H7 (cell line): ENCODE data around the gene USP17L10. TPM values are rescaled to one million over a fixed set of nuclear protein-coding genes. Genes with fewer than 3 reads are reported as not detected.
"Not testable (repeated sequence)": the region's sequence is repeated elsewhere in the genome, so short reads cannot be mapped to it uniquely, and the experiment has no call there.

Experiments
- DNase-seq: peaks from one replicate; pipeline ENCODE4 v3.0.0; 2012
- H3K27me3 ChIP-seq: 2 replicates; pipeline ENCODE4 v1.6.0; 2011; ENCODE audit warnings: mild to moderate bottlenecking, low read length; ENCODE audit not compliant: control insufficient read depth, insufficient read depth
- H3K36me3 ChIP-seq: replicated peaks from 2 replicates; pipeline ENCODE4 v1.5.1; 2011; ENCODE audit warnings: low read length; ENCODE audit not compliant: control insufficient read depth, insufficient read depth
- H3K4me3 ChIP-seq: 2 replicates; pipeline ENCODE4 v1.5.1; 2011; ENCODE audit warnings: low read depth, mild to moderate bottlenecking, control low read depth, low read length, moderate library complexity; ENCODE audit not compliant: insufficient read depth
- total RNA-seq: library from RNA; depleted of rRNA; stranded (reverse); fragments of >200 nt; shearing (Covaris generic); gene quantifications from 2 replicates; pipeline ENCODE4 v1.2.3, GENCODE V29; 2014; rRNA removed

USP17L10 gene, protein sequence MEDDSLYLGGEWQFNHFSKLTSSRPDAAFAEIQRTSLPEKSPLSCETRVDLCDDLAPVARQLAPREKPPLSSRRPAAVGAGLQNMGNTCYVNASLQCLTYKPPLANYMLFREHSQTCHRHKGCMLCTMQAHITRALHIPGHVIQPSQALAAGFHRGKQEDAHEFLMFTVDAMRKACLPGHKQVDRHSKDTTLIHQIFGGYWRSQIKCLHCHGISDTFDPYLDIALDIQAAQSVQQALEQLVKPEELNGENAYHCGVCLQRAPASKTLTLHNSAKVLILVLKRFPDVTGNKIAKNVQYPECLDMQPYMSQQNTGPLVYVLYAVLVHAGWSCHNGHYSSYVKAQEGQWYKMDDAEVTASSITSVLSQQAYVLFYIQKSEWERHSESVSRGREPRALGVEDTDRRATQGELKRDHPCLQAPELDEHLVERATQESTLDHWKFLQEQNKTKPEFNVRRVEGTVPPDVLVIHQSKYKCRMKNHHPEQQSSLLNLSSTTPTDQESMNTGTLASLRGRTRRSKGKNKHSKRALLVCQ
- not detected in 2 replicates for total RNA-seq

DNA sequence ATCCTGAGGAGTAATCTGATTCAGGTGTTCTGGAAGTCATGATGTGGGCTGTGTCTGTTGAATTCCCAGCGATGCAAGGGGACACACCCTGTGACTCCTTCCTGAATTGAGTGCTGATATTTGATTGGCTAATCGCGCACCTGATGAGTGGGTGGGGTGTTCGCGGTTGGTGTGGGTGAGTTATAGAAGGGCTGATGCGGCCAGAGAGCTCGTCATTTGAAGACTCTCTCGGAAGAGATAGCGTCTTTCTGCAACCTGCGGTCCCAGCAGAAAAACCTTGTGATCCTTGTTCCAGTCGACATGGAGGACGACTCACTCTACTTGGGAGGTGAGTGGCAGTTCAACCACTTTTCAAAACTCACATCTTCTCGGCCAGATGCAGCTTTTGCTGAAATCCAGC, at the start of gene USP17L10:
TSS of gene USP17L10 (plus strand) at position 301 of the 400 bp plus-strand sequence. CDS start at position 301, 0 bp downstream.
- H3K4me3 ChIP-seq, DNase-seq, H3K36me3 ChIP-seq, H3K27me3 ChIP-seq: not testable (repeated sequence)

DNA sequence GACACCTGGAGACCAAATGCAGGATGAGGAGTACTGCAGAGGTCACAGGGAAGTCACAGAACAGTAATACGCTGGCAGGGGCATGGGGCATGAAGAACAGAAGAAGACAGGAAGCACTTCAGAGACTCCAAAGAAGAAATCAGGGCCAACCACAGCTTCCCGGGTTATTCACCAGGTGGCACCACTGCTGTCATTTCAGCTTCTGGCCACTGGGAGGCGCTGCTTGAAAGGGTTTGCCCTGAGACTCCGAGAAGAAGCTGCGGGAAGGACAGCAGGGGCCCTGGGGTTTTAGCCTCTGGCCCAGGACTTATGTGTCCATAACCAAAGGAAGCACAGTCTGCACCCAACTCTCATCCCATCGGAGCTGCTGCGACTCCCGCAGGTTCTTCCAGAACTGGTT, 44.5 kb upstream of the USP17L10 start:
- H3K36me3 ChIP-seq, H3K27me3 ChIP-seq, H3K4me3 ChIP-seq, DNase-seq: not testable (repeated sequence)

DNA sequence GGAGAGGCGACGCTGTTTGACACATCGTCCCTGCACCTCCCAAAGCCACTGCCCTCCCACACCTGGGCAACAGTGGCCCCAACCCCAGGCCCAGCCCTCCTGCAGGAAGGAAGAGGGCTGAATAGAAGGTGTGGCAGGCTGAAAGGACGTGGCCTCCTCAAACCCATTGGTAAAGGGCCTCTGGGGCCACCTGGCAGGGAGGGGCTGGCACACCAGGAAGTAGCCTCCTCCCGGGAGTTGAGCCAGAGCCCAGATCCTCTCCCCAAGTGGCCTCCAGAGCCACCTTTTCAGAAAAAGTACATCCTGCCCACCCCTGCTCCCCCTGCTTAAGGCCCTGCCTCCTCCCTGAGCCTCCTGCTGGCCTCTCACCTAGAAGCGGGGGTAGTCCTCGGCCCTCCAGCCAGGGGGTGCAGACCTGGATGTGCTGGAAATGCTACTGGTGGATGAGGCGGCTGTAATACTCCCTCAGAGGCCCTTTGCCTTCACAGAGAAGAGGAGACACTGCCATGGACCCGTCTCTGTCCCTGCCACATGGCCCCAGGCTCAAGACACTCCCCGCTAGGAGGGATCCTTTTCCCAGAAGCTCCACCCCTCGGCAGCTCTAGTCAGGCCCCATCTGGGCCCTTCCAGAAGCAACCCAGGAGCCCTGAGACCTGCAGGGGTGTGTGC, 40.5 kb upstream of the USP17L10 start, which contains the start of gene FAM90A26:
TSS of gene FAM90A26 (plus strand) at position 619 of the 669 bp plus-strand sequence. CDS start 2,764 bp downstream, outside the sequence.
- not testable (repeated sequence) for H3K36me3 ChIP-seq, DNase-seq, H3K27me3 ChIP-seq, H3K4me3 ChIP-seq

DNA sequence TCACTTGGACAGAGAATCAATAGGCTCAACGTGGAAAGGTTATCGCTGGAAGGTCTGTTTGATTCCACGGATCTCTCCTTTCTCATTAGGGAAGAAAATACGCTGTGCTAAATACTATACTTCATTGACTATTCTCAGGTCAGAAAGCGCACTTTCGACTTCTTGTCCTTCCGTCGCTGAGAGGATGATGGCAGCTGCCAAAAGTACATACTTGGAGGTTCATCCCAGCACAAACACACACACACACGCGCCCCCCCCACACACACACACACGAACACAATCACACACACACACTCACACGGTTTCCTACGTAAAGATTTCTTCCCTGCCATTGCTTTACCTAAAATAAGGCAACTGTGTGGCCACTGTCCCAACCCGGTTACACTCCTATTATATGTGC, 4.2 kb downstream of the USP17L10 start:
- not testable (repeated sequence) for DNase-seq, H3K4me3 ChIP-seq, H3K27me3 ChIP-seq, H3K36me3 ChIP-seq

DNA sequence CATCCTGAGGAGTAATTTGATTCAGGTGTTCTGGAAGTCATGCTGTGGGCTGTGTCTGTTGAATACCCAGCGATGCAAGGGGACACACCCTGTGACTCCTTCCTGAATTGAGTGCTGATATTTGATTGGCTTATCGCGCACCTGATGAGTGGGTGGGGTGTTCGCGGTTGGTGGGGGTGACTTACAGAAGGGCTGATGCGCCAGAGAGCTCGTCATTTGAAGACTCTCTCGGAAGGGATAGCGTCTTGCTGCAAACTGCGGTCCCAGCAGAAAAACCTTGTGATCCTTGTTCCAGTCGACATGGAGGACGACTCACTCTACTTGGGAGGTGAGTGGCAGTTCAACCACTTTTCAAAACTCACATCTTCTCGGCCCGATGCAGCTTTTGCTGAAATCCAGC, 4.6 kb downstream of the USP17L10 start, which contains the start of gene USP17L11:
TSS of gene USP17L11 (plus strand) at position 301 of the 400 bp plus-strand sequence. CDS start at position 301, 0 bp downstream.
- H3K4me3 ChIP-seq, DNase-seq, H3K36me3 ChIP-seq, H3K27me3 ChIP-seq: not testable (repeated sequence)

DNA sequence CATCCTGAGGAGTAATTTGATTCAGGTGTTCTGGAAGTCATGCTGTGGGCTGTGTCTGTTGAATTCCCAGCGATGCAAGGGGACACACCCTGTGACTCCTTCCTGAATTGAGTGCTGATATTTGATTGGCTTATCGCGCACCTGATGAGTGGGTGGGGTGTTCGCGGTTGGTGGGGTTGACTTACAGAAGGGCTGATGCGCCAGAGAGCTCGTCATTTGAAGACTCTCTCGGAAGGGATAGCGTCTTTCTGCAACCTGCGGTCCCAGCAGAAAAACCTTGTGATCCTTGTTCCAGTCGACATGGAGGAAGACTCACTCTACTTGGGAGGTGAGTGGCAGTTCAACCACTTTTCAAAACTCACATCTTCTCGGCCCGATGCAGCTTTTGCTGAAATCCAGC, 9.4 kb downstream of the USP17L10 start, which contains the start of gene USP17L12:
TSS of gene USP17L12 (plus strand) at position 301 of the 400 bp plus-strand sequence. CDS start at position 301, 0 bp downstream.
- not testable (repeated sequence) for H3K36me3 ChIP-seq, H3K4me3 ChIP-seq, H3K27me3 ChIP-seq, DNase-seq

DNA sequence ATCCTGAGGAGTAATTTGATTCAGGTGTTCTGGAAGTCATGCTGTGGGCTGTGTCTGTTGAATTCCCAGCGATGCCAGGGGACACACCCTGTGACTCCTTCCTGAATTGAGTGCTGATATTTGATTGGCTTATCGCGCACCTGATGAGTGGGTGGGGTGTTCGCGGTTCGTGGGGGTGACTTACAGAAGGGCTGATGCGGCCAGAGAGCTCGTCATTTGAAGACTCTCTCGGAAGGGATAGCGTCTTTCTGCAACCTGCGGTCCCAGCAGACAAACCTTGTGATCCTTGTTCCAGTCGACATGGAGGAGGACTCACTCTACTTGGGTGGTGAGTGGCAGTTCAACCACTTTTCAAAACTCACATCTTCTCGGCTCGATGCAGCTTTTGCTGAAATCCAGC, 14.1 kb downstream of the USP17L10 start, which contains the start of gene USP17L13:
TSS of gene USP17L13 (plus strand) at position 301 of the 400 bp plus-strand sequence. CDS start at position 301, 0 bp downstream.
- H3K27me3 ChIP-seq, DNase-seq: not testable (repeated sequence)

DNA sequence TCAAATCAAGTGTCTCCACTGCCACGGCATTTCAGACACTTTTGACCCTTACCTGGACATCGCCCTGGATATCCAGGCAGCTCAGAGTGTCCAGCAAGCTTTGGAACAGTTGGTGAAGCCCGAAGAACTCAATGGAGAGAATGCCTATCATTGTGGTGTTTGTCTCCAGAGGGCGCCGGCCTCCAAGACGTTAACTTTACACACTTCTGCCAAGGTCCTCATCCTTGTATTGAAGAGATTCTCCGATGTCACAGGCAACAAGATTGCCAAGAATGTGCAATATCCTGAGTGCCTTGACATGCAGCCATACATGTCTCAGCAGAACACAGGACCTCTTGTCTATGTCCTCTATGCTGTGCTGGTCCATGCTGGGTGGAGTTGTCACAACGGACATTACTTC, 19.8 kb downstream of the USP17L10 start:
- H3K4me3 ChIP-seq, H3K27me3 ChIP-seq, DNase-seq, H3K36me3 ChIP-seq: not testable (repeated sequence)

More for the DNA sequence above, 14.1 kb downstream of the USP17L10 start, which contains the start of gene USP17L13:
- not testable (repeated sequence) for H3K4me3 ChIP-seq, H3K36me3 ChIP-seq

DNA sequence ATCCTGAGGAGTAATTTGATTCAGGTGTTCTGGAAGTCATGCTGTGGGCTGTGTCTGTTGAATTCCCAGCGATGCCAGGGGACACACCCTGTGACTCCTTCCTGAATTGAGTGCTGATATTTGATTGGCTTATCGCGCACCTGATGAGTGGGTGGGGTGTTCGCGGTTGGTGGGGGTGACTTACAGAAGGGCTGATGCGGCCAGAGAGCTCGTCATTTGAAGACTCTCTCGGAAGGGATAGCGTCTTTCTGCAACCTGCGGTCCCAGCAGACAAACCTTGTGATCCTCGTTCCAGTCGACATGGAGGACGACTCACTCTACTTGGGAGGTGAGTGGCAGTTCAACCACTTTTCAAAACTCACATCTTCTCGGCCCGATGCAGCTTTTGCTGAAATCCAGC, 23.6 kb downstream of the USP17L10 start, which contains the start of gene USP17L15:
TSS of gene USP17L15 (plus strand) at position 301 of the 400 bp plus-strand sequence. CDS start at position 301, 0 bp downstream.
- DNase-seq, H3K36me3 ChIP-seq, H3K4me3 ChIP-seq, H3K27me3 ChIP-seq: not testable (repeated sequence)

DNA sequence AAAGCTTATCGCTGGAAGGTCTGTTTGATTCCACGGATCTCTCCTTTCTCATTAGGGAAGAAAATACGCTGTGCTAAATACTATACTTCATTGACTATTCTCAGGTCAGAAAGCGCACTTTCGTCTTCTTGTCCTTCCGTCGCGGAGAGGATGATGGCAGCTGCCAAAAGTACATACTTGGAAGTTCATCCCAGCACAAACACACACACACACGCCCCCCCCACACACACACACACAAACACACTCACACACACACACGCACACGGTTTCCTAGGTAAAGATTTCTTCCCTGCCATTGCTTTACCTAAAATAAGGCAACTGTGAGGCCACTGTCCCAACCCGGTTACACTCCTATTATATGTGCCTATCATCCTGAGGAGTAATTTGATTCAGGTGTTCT, 28.0 kb downstream of the USP17L10 start:
- not testable (repeated sequence) for H3K27me3 ChIP-seq, DNase-seq, H3K36me3 ChIP-seq, H3K4me3 ChIP-seq

DNA sequence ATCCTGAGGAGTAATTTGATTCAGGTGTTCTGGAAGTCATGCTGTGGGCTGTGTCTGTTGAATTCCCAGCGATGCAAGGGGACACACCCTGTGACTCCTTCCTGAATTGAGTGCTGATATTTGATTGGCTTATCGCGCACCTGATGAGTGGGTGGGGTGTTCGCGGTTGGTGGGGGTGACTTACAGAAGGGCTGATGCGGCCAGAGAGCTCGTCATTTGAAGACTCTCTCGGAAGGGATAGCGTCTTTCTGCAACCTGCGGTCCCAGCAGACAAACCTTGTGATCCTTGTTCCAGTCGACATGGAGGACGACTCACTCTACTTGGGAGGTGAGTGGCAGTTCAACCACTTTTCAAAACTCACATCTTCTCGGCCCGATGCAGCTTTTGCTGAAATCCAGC, 33.1 kb downstream of the USP17L10 start, which contains the start of gene USP17L17:
TSS of gene USP17L17 (plus strand) at position 301 of the 400 bp plus-strand sequence. CDS start at position 301, 0 bp downstream.
- not testable (repeated sequence) for H3K36me3 ChIP-seq, H3K4me3 ChIP-seq, DNase-seq, H3K27me3 ChIP-seq

DNA sequence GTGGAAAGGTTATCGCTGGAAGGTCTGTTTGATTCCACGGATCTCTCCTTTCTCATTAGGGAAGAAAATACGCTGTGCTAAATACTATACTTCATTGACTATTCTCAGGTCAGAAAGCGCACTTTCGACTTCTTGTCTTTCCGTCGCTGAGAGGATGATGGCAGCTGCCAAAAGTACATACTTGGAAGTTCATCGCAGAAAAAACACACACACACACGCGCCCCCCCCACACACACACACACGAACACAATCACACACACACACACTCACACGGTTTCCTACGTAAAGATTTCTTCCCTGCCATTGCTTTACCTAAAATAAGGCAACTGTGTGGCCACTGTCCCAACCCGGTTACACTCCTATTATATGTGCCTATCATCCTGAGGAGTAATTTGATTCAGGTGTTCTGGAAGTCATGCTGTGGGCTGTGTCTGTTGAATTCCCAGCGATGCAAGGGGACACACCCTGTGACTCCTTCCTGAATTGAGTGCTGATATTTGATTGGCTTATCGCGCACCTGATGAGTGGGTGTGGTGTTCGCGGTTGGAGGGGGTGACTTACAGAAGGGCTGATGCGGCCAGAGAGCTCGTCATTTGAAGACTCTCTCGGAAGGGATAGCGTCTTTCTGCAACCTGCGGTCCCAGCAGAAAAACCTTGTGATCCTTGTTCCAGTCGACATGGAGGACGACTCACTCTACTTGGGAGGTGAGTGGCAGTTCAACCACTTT, 37.7 kb downstream of the USP17L10 start, which contains the start of gene USP17L18:
TSS of gene USP17L18 (plus strand) at position 678 of the 728 bp plus-strand sequence. CDS start at position 678, 0 bp downstream.
- DNase-seq = not testable (repeated sequence)

DNA sequence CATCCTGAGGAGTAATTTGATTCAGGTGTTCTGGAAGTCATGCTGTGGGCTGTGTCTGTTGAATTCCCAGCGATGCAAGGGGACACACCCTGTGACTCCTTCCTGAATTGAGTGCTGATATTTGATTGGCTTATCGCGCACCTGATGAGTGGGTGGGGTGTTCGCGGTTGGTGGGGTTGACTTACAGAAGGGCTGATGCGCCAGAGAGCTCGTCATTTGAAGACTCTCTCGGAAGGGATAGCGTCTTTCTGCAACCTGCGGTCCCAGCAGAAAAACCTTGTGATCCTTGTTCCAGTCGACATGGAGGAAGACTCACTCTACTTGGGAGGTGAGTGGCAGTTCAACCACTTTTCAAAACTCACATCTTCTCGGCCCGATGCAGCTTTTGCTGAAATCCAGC, 42.6 kb downstream of the USP17L10 start, which contains the start of gene USP17L19:
TSS of gene USP17L19 (plus strand) at position 301 of the 400 bp plus-strand sequence. CDS start at position 301, 0 bp downstream.
- H3K27me3 ChIP-seq, H3K36me3 ChIP-seq, DNase-seq, H3K4me3 ChIP-seq: not testable (repeated sequence)

More for the DNA sequence above, 37.7 kb downstream of the USP17L10 start, which contains the start of gene USP17L18:
- H3K36me3 ChIP-seq, H3K27me3 ChIP-seq, H3K4me3 ChIP-seq: not testable (repeated sequence)
